ENCODE data around the gene RAB3B. TPM values are rescaled to one million over a fixed set of nuclear protein-coding genes. Genes with fewer than 3 reads are reported as not detected.
"Not testable (repeated sequence)": the region's sequence is repeated elsewhere in the genome, so short reads cannot be mapped to it uniquely, and the experiment has no call there.

Gene RAB3B
- total RNA-seq, 4 donors from 2014 or later = 1.8 to 4.5 (median 3.4) TPM

DNA sequence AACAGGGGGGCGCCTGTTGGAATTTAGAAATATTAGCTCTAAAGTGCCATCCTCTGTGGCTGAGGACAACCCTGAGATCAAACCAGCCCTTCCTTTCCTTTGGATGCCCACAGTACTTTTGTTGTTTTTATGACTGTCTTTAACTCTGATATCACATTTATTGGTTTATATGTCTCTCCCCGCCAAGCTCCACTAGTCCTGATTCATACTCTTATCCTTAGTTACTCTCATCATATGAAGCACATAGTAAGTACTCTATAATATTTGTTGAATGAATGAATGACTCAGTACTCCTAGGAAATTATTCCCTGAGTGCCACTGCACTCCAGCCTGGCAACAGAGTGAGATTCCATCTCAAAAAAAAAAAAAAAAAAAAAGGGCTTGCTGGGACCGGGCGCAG, 89.3 kb downstream of the RAB3B start:
- WGBS, 2 donors (ENCODE audit: low coverage in 1 of 2) = 92 to 96% methylated on average over 3 to 4 of the region's 4 CpGs
- in situ Hi-C loops (cut with MboI; ENCODE audit: low pct_ligation_motif_present in 1 of 4, low pct_unique_long_range_greater_than_20kb in 1 of 4, low sequenced_read_pairs in 3 of 4) (loop anchor here in 3 of 4 donors (10.0 kb wide), 2 partner anchors 94 to 104 kb away; partner anchors contain the start of gene RAB3B (in 2 of the 3)), intact Hi-C loops (cut with DNase I; ENCODE audit: low total_unique reads) (no loop called here)
- Histone ChIP-seq H3K4me3 (no peak overlapping the region), H3K36me3 (no peaks in the 10 kb centered on the region), H3K9me3 (no peaks in the 10 kb centered on the region), H3K4me1 (no peaks in the 10 kb centered on the region), H3K27me3 (peaks cover 30% of the 10 kb centered on the region), H3K27ac (no peak overlapping the region)
- DNase-seq = no peak
- no peak for TF ChIP-seq POLR2AphosphoS5 (IDR thresholded peaks at IDR 0.05)
- TF ChIP-seq POLR2A (IDR thresholded peaks at IDR 0.05) = no peak
- TF ChIP-seq, protein P1, sequence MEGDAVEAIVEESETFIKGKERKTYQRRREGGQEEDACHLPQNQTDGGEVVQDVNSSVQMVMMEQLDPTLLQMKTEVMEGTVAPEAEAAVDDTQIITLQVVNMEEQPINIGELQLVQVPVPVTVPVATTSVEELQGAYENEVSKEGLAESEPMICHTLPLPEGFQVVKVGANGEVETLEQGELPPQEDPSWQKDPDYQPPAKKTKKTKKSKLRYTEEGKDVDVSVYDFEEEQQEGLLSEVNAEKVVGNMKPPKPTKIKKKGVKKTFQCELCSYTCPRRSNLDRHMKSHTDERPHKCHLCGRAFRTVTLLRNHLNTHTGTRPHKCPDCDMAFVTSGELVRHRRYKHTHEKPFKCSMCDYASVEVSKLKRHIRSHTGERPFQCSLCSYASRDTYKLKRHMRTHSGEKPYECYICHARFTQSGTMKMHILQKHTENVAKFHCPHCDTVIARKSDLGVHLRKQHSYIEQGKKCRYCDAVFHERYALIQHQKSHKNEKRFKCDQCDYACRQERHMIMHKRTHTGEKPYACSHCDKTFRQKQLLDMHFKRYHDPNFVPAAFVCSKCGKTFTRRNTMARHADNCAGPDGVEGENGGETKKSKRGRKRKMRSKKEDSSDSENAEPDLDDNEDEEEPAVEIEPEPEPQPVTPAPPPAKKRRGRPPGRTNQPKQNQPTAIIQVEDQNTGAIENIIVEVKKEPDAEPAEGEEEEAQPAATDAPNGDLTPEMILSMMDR (IDR thresholded peaks at IDR 0.05) = no peak
- TF ChIP-seq EP300 (IDR thresholded peaks at IDR 0.05; ENCODE audit: low read depth) = no peak

DNA sequence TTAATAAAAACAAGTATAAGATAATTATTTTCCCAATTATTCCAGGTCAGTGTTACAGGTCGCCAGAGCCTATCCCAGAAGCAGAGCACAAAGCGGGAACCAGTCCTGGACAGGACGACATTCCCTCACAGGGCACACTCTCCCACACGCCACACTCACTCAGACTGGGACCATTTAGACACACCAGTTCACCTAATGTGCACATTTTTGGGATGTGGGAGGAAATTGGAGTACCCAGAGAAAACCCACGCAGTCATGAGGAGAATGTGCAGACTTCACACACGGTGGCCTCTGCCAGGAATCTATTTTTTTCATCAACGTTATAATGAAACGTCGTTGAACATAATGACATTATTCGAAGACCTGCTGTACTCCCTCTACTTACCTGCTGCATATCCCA, 91.5 kb downstream of the RAB3B start:
- Histone ChIP-seq H3K27me3 (peaks cover 40% of the 10 kb centered on the region), H3K4me3 (no peak overlapping the region), H3K9me3 (no peaks in the 10 kb centered on the region), H3K27ac (no peak overlapping the region), H3K4me1 (no peaks in the 10 kb centered on the region), H3K36me3 (no peaks in the 10 kb centered on the region)
- 70 to 84% methylated on average over 9 to 10 of the region's 10 CpGs for WGBS, 2 donors (ENCODE audit: low coverage in 1 of 2)
- in situ Hi-C loops (cut with MboI; ENCODE audit: low pct_ligation_motif_present in 1 of 4, low pct_unique_long_range_greater_than_20kb in 1 of 4, low sequenced_read_pairs in 3 of 4) (no loop called here), intact Hi-C loops (cut with DNase I; ENCODE audit: low total_unique reads) (loop anchor here (5.0 kb wide), 1 partner anchor 103 kb away; no protein-coding TSS in a partner anchor)
- no peak for DNase-seq
- TF ChIP-seq POLR2A (IDR thresholded peaks at IDR 0.05) (no peak), EP300 (IDR thresholded peaks at IDR 0.05; ENCODE audit: low read depth) (no peak), POLR2AphosphoS5 (IDR thresholded peaks at IDR 0.05) (no peak)
- TF ChIP-seq, protein P1 (IDR thresholded peaks at IDR 0.05) = no peak

DNA sequence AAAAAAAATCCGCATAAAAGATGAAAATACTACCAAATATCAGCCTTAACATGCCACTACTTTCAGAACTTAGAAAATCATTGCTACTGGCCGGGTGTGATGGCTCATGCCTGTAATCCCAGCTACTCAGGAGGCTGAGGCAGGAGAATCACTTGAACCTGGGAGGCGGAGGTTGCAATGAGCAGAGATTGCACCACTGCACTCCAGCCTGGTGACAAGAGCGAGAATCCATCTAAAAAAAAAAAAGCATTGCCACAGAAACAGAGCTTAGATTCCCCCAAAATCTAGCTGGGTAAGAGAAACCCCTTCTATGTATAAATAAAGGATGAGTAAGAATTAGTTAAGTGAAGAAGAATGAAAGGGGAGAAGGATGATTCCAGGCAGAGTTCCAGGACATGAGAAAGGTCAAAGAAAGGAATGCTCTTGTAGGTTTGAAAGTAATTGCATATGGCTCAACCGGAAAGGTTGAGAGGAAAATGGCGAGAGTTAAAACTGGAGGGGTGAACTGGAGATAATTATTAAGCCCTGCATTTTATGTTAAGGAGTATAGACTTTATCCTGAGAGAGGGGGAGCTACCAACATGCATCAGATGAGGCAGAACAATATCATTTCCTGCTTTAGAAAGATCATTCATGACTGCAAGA, 92.3 kb downstream of the RAB3B start:
- no peaks in the 10 kb centered on the region for H3K4me1 ChIP-seq
- 59 to 72% methylated on average over 6 of the region's 6 CpGs for WGBS, 2 donors (ENCODE audit: low coverage in 1 of 2)
- H3K27ac ChIP-seq = no peak overlapping the region
- in situ Hi-C loops (cut with MboI; ENCODE audit: low pct_ligation_motif_present in 1 of 4, low pct_unique_long_range_greater_than_20kb in 1 of 4, low sequenced_read_pairs in 3 of 4) = no loop called here
- no peaks in the 10 kb centered on the region for H3K36me3 ChIP-seq
- no peak overlapping the region for H3K4me3 ChIP-seq
- H3K27me3 ChIP-seq = peaks cover 47% of the 10 kb centered on the region
- H3K9me3 ChIP-seq = no peaks in the 10 kb centered on the region
- TF ChIP-seq POLR2AphosphoS5 (IDR thresholded peaks at IDR 0.05) (no peak), POLR2A (IDR thresholded peaks at IDR 0.05) (no peak), EP300 (IDR thresholded peaks at IDR 0.05; ENCODE audit: low read depth) (no peak)
- TF ChIP-seq, protein P1 (IDR thresholded peaks at IDR 0.05) = no peak
- intact Hi-C loops (cut with DNase I; ENCODE audit: low total_unique reads) = loop anchor here (5.0 kb wide), 1 partner anchor 104 kb away; no protein-coding TSS in a partner anchor
- no peak for DNase-seq

DNA sequence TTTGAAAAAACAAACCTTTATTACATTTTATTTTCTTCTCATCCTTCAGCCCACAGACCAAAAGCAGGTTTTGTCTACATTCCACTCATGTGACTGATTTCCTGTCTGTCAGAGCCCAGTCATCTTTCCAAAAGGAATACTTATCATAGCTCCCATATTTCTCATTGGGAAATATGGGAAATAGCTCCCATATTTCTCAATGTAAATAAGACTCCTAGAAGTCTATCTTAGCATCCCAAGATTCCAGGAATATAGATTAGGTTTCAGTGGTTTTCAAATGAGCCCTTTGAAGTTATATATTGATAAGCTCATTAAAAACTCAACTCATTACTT, 92.8 kb downstream of the RAB3B start:
- peaks cover 47% of the 10 kb centered on the region for H3K27me3 ChIP-seq
- intact Hi-C loops (cut with DNase I; ENCODE audit: low total_unique reads) = loop anchor here (5.0 kb wide), 1 partner anchor 105 kb away; no protein-coding TSS in a partner anchor

DNA sequence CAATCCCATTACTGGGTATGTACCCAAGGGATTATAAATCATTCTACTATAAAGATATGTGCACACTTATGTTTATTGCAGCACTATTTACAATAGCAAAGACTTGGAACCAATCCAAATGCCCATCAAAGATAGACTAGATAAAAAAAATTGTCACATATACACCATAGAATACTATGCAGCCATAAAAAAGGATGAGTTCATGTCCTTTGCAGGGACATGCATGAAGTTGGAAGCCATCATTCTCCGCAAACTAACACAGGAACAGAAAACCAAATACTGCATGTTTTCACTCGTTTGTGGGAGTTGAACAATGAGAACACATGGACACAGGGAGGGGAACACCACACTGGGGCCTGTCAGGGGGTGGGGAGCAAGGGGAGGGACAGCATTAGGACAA, 95.8 kb downstream of the RAB3B start:
- H3K27ac ChIP-seq; H3K36me3 ChIP-seq; DNase-seq; in situ Hi-C loops (cut with MboI; ENCODE audit: low pct_ligation_motif_present in 1 of 4, low pct_unique_long_range_greater_than_20kb in 1 of 4, low sequenced_read_pairs in 3 of 4); H3K4me3 ChIP-seq; H3K9me3 ChIP-seq; H3K4me1 ChIP-seq: not testable (repeated sequence)
- H3K27me3 ChIP-seq = peaks cover 66% of the 10 kb centered on the region
- WGBS, 2 donors (ENCODE audit: low coverage in 1 of 2) = 62 to 80% methylated on average over 2 of the region's 2 CpGs
- intact Hi-C loops (cut with DNase I; ENCODE audit: low total_unique reads) = loop anchor here (5.0 kb wide), 1 partner anchor 108 kb away; no protein-coding TSS in a partner anchor

More for the DNA sequence above, 92.8 kb downstream of the RAB3B start:
- Histone ChIP-seq H3K27ac (no peak overlapping the region), H3K4me1 (no peaks in the 10 kb centered on the region), H3K9me3 (no peaks in the 10 kb centered on the region), H3K4me3 (no peak overlapping the region), H3K36me3 (no peaks in the 10 kb centered on the region)
- TF ChIP-seq EP300 (IDR thresholded peaks at IDR 0.05; ENCODE audit: low read depth) = no peak
- no peak for TF ChIP-seq POLR2AphosphoS5 (IDR thresholded peaks at IDR 0.05)
- TF ChIP-seq, protein P1 (IDR thresholded peaks at IDR 0.05) = no peak
- TF ChIP-seq POLR2A (IDR thresholded peaks at IDR 0.05) = no peak
- no peak for DNase-seq
- in situ Hi-C loops (cut with MboI; ENCODE audit: low pct_ligation_motif_present in 1 of 4, low pct_unique_long_range_greater_than_20kb in 1 of 4, low sequenced_read_pairs in 3 of 4) = no loop called here

All from transverse colon (tissue), 4 donors.